PC-3 (cell line): Measurements from ENCODE around the gene LYSET.

ENCODE experiments used
- CTCF ChIP-seq: fragments of 300-600 bp; sonication (generic); conservative IDR thresholded peaks from 2 replicates; pipeline ENCODE4 v1.5.1; 2017; ENCODE audit warnings: antibody characterized with exemption, low read depth, mild to moderate bottlenecking, low read length
- EZH2 ChIP-seq: fragments of 300-600 bp; sonication (generic); IDR thresholded peaks from one replicate; pipeline ENCODE4 v1.6.1; 2017; ENCODE audit warnings: antibody characterized with exemption, mild to moderate bottlenecking, low read length; ENCODE audit not compliant: unreplicated experiment
- EZH2phosphoT487 ChIP-seq: fragments of 300-600 bp; sonication (generic); IDR thresholded peaks from 2 replicates; pipeline ENCODE4 v1.6.1; 2018; ENCODE audit warnings: mild to moderate bottlenecking, antibody characterized with exemption, low read length, borderline replicate concordance

DNA sequence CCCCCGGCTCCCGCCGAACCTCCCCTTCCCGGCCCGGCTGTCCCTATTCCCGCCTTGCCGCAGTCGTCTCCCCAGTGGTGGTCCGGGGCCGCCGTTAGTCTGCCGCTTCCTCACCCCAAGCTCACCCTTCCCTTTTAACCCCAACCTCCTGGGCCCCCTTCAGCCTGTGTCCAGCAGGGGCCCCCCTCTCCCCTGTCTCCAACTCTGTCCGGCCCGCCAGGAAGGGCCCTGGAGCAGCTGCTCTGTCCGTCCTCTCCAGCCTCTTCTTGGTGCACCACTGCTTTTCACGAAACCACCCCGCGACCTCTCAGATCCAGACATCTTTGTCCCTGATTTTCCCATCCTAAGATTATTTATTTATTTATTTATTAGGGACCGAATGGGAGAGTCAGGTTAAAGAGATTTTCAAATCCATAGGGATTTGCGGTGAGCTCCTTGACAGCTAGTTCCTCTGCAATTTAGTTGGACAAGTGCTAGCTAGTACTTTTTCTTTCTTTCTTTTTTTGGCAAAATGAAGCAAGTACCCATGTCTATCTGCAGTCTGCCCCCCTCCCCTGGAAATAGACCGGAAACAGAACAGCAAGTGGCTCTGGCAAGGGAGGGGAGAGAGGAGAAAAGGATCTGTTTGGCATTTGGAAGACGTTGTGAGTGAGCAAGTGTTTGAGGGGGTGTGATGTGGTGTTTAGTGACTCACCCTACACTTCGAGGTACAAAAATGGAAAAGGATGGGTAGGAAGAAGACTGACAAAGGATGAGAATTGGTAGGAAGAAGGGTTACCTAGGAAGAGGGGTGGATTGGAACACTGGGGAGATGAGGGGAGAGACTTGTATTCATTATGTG lies 22.6 kb downstream of the LYSET start:
- TF ChIP-seq EZH2 (no peak), CTCF (peak; percentile 53; the same call in 1 of the 2 replicates), EZH2phosphoT487 (no peak)
